Measurements from ENCODE around the gene OR7D4. TPM values are rescaled to one million over a fixed set of nuclear protein-coding genes. Genes with fewer than 3 reads are reported as not detected.

OR7D4 gene
- total RNA-seq, 1 experiment from 2014 or later = not detected

DNA sequence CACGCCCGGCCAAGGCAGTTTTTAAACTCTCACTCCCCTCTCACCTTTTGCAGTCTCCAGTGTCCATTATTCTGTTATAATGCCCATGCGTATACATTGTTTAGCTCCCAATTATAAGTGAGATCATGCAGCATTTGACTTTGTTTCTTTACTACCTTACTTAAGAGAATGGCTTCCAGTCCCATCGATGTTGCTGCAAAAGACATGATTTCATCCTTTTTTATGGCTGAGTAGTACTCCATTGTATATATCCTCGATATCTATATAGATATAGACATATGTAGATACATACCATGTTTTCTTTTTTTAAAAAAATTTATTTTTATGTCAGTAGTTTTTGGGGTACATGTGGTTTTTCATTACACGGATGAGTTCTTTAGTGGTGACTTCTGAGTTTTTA, 32.2 kb downstream of the OR7D4 start:
- H3K23ac ChIP-seq (ENCODE audit: insufficient read length, low read depth, low read length) = no peak overlapping the region
- H3T11ph ChIP-seq (ENCODE audit: low read length) = no peak overlapping the region
- no peaks in the 10 kb centered on the region; the same call in 1 of the 2 replicates for H3K4me1 ChIP-seq (ENCODE audit: insufficient read depth, low read length)
- H4K8ac ChIP-seq (replicated peaks; ENCODE audit: insufficient read length, low read depth, low read length) = no peak overlapping the region
- peaks cover 6% of the 10 kb centered on the region for H3K27me3 Mint-ChIP-seq (ENCODE audit: low read depth)
- no peak overlapping the region for H3K9ac ChIP-seq (ENCODE audit: extremely low read depth, insufficient read length, low read length)
- H4K20me1 ChIP-seq (ENCODE audit: control insufficient read depth, insufficient read depth, insufficient read length) = no peaks in the 10 kb centered on the region
- H3K27ac Mint-ChIP-seq = no peak overlapping the region
- H3K4me1 Mint-ChIP-seq = peaks cover 13 to 14% of the 10 kb centered on the region in 2 experiments
- no peak overlapping the region for H2BK15ac ChIP-seq (ENCODE audit: low read depth, low read length)
- H2AFZ ChIP-seq (ENCODE audit: low read length) = no peak overlapping the region
- no peak overlapping the region for H3K4me2 ChIP-seq (ENCODE audit: insufficient read depth, insufficient read length, low read length)
- H4K91ac ChIP-seq (ENCODE audit: insufficient read length, low read depth, low read length) = no peak overlapping the region
- no peak overlapping the region for H3K27ac ChIP-seq (ENCODE audit: insufficient read length, low read depth, low read length)
- H3K23me2 ChIP-seq (ENCODE audit: insufficient read length, low read depth, low read length, poor library complexity, severe bottlenecking) = no peaks in the 10 kb centered on the region
- H2BK120ac ChIP-seq (ENCODE audit: low read depth, low read length, poor library complexity, severe bottlenecking) = no peak overlapping the region
- no peak overlapping the region for H2BK5ac ChIP-seq (ENCODE audit: insufficient read length, low read length)
- no peak overlapping the region for H4K5ac ChIP-seq (ENCODE audit: insufficient read length, low read depth, low read length)
- no peak overlapping the region for H2BK12ac ChIP-seq (ENCODE audit: insufficient read length, low read depth, low read length)
- H3K79me2 ChIP-seq (ENCODE audit: insufficient read depth, low read length) = no peaks in the 10 kb centered on the region
- no CpG with 5 or more reads among the region's 6 CpGs for WGBS (ENCODE audit: extremely low coverage, insufficient read length, low lambda C conversion rate)
- H3K36me3 Mint-ChIP-seq (ENCODE audit: insufficient read depth in 1 of 3, low read depth in 3 of 3) = peaks cover 13 to 17% (median 14%) of the 10 kb centered on the region in 3 experiments
- no peak for DNase-seq
- H3K18ac ChIP-seq (ENCODE audit: insufficient read length, low read depth, low read length) = no peak overlapping the region
- no peak for TF ChIP-seq CTCF (conservative IDR thresholded peaks at IDR 0.05)
- no peak overlapping the region for H3K14ac ChIP-seq (ENCODE audit: insufficient read depth, low read length)
- H3K79me1 ChIP-seq (ENCODE audit: insufficient read depth, low read depth, low read length, poor library complexity, severe bottlenecking) = no peaks in the 10 kb centered on the region
- H3K9me3 ChIP-seq (ENCODE audit: control insufficient read depth, low read depth, low read length) = no peaks in the 10 kb centered on the region
- H3K27me3 ChIP-seq (ENCODE audit: insufficient read depth, low read length) = no peaks in the 10 kb centered on the region
- no peak overlapping the region for H2AK5ac ChIP-seq (ENCODE audit: insufficient read length, low read length)
- H3K4ac ChIP-seq (ENCODE audit: low read depth, low read length) = no peak overlapping the region
- no peak overlapping the region for H3K4me3 Mint-ChIP-seq
- no peak overlapping the region for H2BK20ac ChIP-seq (ENCODE audit: low read depth, low read length, poor library complexity, severe bottlenecking)
- H3K56ac ChIP-seq (ENCODE audit: insufficient read length, low read depth, low read length) = no peak overlapping the region
- peaks cover 60 to 61% of the 10 kb centered on the region in 2 experiments for H3K9me3 Mint-ChIP-seq

Data from H9 (cell line).